Measurements from ENCODE around the gene PTPRG.
A peak's percentile ranks its signal among the peaks of the same experiment; 100 is the strongest.

The PTPRG gene

DNA sequence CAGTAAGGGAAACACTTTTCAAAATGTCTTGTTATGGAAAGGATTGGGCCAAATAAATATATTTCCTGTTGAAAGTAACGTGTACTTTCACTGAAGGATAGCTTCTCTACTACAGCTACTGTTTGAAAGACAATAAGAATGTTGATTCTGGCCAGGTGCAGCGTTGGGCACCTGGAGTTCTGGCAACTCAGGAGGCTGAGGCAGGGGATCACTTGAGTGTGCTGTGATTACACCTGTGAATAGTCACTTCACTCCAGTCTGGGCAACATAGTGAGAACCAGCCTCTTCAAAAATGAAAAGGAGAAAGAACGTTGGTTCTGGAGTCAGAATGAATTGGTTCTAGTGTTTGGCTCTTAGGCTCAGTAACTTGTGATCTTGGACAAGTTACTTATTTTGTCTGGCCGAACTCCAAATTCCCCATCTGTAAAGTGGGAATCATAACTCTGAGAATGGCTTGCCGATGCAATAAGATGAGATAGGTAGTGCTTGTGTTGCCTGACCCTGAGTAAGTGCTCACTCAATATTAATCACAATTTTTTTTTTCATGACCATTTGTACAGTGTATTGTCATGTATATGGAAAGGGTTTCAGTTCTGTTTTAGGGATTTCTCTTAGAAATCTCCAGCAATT lies 310.8 kb downstream of the PTPRG start:
- DNase-seq, result no peak

GRCh38 chr3:61875046-61875844 lies 313.9 kb downstream of the PTPRG start:
- no peak for DNase-seq

- no peak for DNase-seq
These were observed 314.8 kb downstream of the PTPRG start for GRCh38 chr3:61875976-61876671.

GRCh38 chr3:61876797-61877196 lies 315.4 kb downstream of the PTPRG start:
- no peak for DNase-seq

- no peak for DNase-seq
These were observed 316.2 kb downstream of the PTPRG start for GRCh38 chr3:61877359-61878138.

GRCh38 chr3:61882253-61882652 lies 320.9 kb downstream of the PTPRG start:
- no peak for DNase-seq

DNA sequence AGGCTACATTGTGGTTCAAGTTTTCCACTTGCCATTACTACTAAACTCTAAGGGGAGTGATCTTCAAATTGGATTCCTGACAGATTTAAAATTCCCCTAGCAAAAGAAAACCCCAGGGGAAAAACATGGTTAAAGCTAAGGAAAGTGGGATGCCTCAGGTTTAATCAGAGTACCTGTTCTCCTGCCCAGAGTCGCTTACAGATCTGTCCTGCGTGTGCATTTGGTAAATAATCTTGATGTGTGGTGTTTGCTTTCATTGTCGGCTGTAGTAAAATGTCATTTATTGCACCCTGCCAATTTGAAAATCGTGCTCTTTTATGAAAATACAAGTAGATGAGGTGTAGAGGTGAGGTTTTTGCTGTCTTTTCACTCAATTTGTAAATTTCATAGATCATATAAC lies 323.4 kb downstream of the PTPRG start:
- DNase-seq, result no peak

GRCh38 chr3:61885414-61885813 lies 324.0 kb downstream of the PTPRG start:
- DNase-seq, result no peak

GRCh38 chr3:61887206-61887605 lies 325.8 kb downstream of the PTPRG start:
- DNase-seq, result no peak

DNA sequence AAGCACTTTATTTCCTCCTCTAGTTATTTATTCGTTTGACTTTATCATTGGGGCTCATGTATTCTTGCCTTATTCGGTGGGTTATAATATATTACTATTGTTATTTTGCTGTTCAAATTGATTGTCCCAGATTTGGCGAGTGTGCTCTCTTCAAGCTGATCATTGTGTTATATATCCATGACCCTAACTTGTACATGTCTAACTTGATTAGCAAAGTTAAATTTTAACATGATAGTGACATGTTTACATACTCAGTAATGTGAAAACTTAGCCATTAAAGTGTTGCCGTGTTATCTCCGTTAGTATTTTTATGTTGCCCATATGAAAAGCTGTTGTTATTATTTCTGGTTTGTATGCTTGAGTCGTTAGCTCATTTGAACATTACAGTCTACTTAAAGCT lies 327.9 kb downstream of the PTPRG start:
- no peak for DNase-seq

GRCh38 chr3:61890167-61890566 lies 328.8 kb downstream of the PTPRG start:
- DNase-seq, result no peak

GRCh38 chr3:61890586-61890985 lies 329.2 kb downstream of the PTPRG start:
- no peak for DNase-seq

DNA sequence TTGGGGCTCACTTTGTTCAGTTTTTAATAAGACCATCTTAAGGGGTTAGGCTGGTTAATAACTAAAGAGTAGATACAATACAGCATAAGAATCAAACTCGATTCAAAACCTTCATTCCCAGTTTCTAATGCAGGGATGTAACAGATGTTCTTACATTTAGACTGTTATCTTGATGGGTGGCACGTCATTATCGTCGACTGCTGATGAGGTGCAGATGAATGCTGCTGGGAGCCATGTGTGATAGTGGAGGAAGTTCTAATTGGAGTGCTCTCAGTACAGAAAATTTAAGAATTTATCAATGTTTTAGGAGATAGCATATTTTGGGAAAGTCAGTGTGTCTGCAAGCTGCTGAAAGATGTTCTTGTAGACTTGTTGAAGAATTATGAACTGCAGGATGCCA lies 331.5 kb downstream of the PTPRG start:
- no peak for DNase-seq

GRCh38 chr3:61893840-61894566 lies 332.6 kb downstream of the PTPRG start:
- DNase-seq, result no peak

DNA sequence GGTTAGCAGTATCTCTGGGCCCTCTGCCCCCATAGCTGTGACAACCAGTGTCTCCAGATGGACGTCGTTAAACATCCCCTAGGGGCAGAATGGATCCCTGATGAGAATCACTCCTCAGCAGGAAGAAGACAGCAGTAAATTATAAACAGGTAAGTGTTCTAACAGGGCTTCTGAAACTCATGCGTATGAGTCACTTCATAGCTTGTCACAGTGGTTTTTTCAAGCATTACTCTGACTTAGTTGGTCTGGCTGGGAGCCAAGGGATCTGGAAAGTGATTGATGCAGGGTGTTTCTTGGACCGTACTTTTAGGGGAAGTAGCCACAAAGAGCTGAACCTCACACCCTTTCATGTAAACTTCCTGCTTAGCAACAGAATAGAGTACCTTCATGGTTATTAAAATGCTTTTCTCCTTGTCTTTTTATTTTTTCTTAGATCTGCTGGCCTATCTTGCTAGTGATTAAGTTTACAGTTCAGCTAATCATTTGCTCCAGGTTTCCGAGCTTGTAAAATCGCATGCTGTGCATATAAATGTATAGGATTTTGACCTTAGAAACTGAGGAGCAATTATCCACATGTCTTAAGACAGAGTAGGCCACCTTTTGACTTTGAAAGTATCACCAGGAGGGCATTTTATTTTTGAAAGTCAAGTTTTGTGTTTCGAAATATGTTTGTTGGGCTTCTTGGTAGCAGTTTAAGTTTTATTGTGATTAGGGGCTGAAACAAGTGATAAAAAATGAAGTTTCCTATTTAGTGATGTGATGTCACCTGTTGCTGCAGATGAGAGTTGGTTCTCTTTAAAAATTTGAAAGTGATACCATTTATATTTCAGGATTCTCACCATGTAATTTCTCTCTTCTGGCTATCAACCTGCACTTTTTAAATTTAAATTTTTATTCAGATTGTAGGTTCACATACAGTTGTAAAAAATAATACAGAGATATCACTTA lies 333.9 kb downstream of the PTPRG start:
- DNase-seq, result peak in 2 of 4 experiments; percentile 29 to 30

GRCh38 chr3:61896251-61896650 lies 334.9 kb downstream of the PTPRG start:
- DNase-seq, result no peak

GRCh38 chr3:61897848-61898247 lies 336.5 kb downstream of the PTPRG start:
- no peak for DNase-seq

- no peak for DNase-seq
These were observed 338.5 kb downstream of the PTPRG start for GRCh38 chr3:61899700-61900462.

DNA sequence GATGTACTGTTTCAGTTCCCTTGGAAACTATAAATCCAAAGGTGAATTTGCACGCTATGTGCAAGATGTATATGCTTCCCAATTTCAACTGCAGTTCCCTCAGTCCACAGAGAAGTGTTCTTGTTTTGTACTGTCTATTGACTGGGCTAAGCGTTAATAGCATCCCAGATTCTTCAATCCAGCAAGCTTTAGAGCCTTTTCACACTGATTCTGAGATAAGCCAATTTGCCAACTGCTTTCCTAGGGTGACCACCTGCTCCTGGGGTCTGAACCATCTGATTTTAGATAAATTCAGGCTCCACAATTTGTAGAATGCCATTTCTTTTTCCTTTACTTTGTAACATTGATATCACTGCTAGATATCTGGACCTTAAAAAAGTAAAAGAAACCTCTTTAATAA lies 340.1 kb downstream of the PTPRG start:
- no peak for DNase-seq

DNA sequence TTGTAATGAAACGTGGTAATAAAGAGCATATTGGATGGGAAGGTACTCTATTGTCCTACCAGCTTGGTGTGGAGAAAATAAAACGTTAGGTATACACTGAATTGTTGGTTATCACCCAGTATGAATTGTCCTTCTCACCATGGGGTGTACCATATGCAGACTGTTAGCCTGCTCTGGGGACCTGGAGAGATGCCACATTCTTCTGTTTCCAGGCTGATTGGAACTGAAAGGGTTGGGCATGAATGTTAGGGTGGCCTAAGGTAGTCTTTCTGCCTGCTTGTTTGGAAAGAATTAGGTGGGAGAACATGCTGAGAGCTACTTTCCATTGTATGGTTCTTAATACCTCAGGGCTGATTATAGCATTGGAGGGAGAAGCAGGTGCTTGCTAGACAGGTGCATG lies 340.6 kb downstream of the PTPRG start:
- DNase-seq, result no peak

All from suppressor macrophage (primary cell).